WTC11 (cell line): ENCODE data around the gene DTNB. TPM values are rescaled to one million over a fixed set of nuclear protein-coding genes. Genes with fewer than 3 reads are reported as not detected.

Experiments used
- ATAC-seq: fragments of 200-7000 bp; cut with Tn5 transposase; 2 replicates; pipeline ENCODE4 v1.10.0; 2021; ENCODE audit warnings: mild to moderate bottlenecking, moderate library complexity
- CTCF ChIA-PET: fragments of 300-600 bp; sonication (Branson Sonifier 250); formaldehyde crosslinking; loops from one replicate; lab custom pipeline; 2021; ENCODE audit warnings: antibody characterized with exemption; lab: Charles Lee
- POLR2A ChIA-PET: fragments of 350-600 bp; sonication (Branson Sonifier 250); formaldehyde crosslinking; loops from one replicate; lab custom pipeline; 2021; ENCODE audit warnings: antibody characterized with exemption; lab: Charles Lee
- DNase-seq: peaks from one replicate; pipeline ENCODE4 v3.0.0; 2021; ENCODE audit warnings: low spot score
- H3K27ac Mint-ChIP-seq: 2 replicates; pipeline ENCODE4 v1.8.0; 2021; ENCODE audit warnings: mixed read lengths
- H3K27me3 Mint-ChIP-seq: 2 replicates; pipeline ENCODE4 v1.8.0; 2021; ENCODE audit warnings: low read depth, mild to moderate bottlenecking, moderate library complexity, mixed read lengths
- H3K36me3 Mint-ChIP-seq: 2 replicates; pipeline ENCODE4 v1.8.0; 2021; ENCODE audit warnings: mixed read lengths
- H3K4me1 Mint-ChIP-seq: 2 replicates; pipeline ENCODE4 v1.8.0; 2022; ENCODE audit warnings: mixed read lengths
- H3K4me3 Mint-ChIP-seq: 2 replicates; pipeline ENCODE4 v1.8.0; 2021; ENCODE audit warnings: mild to moderate bottlenecking, moderate library complexity, mixed read lengths
- H3K9me3 Mint-ChIP-seq: 2 replicates; pipeline ENCODE4 v1.8.0; 2021; ENCODE audit warnings: mixed read lengths
- HMGA2 ChIP-seq: fragments of 250-450 bp; sonication (Bioruptor Pico); IDR thresholded peaks from 2 replicates; pipeline ENCODE4 v1.4.0; 2021; ENCODE audit warnings: mild to moderate bottlenecking, moderate library complexity
- KAT7 ChIP-seq: sonication (generic); formaldehyde crosslinking; IDR thresholded peaks from 2 replicates; pipeline ENCODE4 v1.8.1; 2023; ENCODE audit warnings: missing genetic modification reagents, mild to moderate bottlenecking, borderline replicate concordance
- OVOL2 ChIP-seq: fragments of 250-450 bp; sonication (Bioruptor Pico); IDR thresholded peaks from 2 replicates; pipeline ENCODE4 v1.9.0; 2021; ENCODE audit warnings: mild to moderate bottlenecking, borderline replicate concordance
- RORB ChIP-seq: fragments of 250-450 bp; sonication (Bioruptor Pico); IDR thresholded peaks from 2 replicates; pipeline ENCODE4 v1.9.0; 2021; ENCODE audit warnings: mild to moderate bottlenecking
- TCF7 ChIP-seq: sonication (generic); formaldehyde crosslinking; IDR thresholded peaks from 2 replicates; pipeline ENCODE4 v1.8.0; 2022; ENCODE audit warnings: mild to moderate bottlenecking, low read depth, missing genetic modification reagents, moderate library complexity
- TEAD4 ChIP-seq: sonication (generic); formaldehyde crosslinking; IDR thresholded peaks from 2 replicates; pipeline ENCODE4 v1.8.0; 2022; ENCODE audit warnings: mild to moderate bottlenecking, missing genetic modification reagents
- ZBTB21 ChIP-seq: sonication (generic); formaldehyde crosslinking; IDR thresholded peaks from 2 replicates; pipeline ENCODE4 v1.8.1; 2023; ENCODE audit warnings: mild to moderate bottlenecking, missing genetic modification reagents, borderline replicate concordance
- ZNF121 ChIP-seq: sonication (generic); formaldehyde crosslinking; IDR thresholded peaks from 2 replicates; pipeline ENCODE4 v1.8.0; 2023; ENCODE audit warnings: missing genetic modification reagents
- ZNF263 ChIP-seq: sonication (generic); formaldehyde crosslinking; IDR thresholded peaks from 2 replicates; pipeline ENCODE4 v1.8.1; 2022; ENCODE audit warnings: low read depth, mild to moderate bottlenecking, moderate library complexity, missing genetic modification reagents
- ZNF317 ChIP-seq: sonication (generic); formaldehyde crosslinking; IDR thresholded peaks from 2 replicates; pipeline ENCODE4 v1.8.1; 2023; ENCODE audit warnings: low read depth, mild to moderate bottlenecking, moderate library complexity, missing genetic modification reagents, borderline replicate concordance
- total RNA-seq: library from RNA; stranded (reverse); gene quantifications from 3 replicates; pipeline ENCODE4 v1.2.3, GENCODE V29; 2021
- TF ChIP-seq, protein P1 (sequence below): fragments of 250-450 bp; sonication (Bioruptor Pico); IDR thresholded peaks from 2 replicates; pipeline ENCODE4 v1.9.0; 2021; ENCODE audit warnings: mild to moderate bottlenecking
- TF ChIP-seq, protein P2 (sequence below): sonication (generic); formaldehyde crosslinking; IDR thresholded peaks from 2 replicates; pipeline ENCODE4 v1.8.0; 2022; ENCODE audit warnings: mild to moderate bottlenecking, missing genetic modification reagents
- TF ChIP-seq, protein P3 (sequence below): fragments of 250-450 bp; sonication (Bioruptor Pico); IDR thresholded peaks from 2 replicates; pipeline ENCODE4 v1.9.0; 2021; ENCODE audit warnings: mild to moderate bottlenecking, borderline replicate concordance
- TF ChIP-seq, protein P4 (sequence below): sonication (generic); formaldehyde crosslinking; conservative IDR thresholded peaks from 2 replicates; pipeline ENCODE4 v1.8.1; 2022; ENCODE audit warnings: mild to moderate bottlenecking, missing genetic modification reagents
- TF ChIP-seq, protein P5 (sequence below): sonication (generic); formaldehyde crosslinking; IDR thresholded peaks from 2 replicates; pipeline ENCODE4 v1.8.1; 2022; ENCODE audit warnings: missing genetic modification reagents, borderline replicate concordance

Gene DTNB
- total RNA-seq, 1 experiment from 2014 or later = 39.9 TPM

DNA sequence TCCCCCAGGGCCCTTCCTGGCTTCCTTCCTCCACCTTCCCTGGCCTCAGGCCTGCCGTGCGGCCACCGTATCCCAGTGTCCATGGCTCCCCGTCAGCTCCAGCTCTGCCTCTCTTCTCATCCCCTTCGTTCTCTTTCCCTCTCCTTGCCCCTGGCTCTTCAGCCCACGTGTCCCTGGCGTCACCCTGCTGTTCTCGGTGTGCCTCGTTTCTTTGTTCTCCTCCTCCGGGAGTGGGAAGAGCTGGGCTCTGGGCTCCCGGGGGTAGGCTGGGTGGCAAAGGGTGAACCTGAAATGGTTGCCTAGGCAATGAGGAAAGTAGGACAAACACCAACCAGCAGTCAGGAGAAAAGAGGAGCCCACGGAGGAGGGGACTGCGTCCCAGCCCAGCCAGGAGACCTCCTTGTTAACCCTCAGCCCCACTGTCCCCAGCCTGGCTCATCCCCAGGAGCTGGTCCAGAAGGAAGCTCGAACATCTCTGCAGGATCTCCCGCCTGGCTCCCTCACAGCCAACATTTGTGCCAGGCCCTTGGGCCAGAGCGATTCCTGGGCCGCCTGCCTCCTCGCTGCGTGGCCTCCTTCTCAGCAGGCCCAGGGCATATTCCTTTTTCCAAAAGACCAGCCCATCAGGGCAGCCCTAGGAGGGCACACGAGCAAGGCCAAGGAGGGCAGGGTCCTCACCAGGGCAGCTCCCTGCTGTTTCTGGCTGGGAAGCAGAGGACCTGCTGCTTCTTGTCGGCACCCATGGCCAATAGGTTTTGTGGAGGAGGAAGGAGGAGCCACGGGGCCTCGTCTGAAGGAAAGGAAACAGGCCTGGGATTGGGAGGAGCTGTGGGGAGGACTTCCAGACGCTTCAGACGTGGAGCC is 300.7 kb downstream of the DTNB start:
- ATAC-seq (no peak), DNase-seq (no peak)
- no peaks in the 10 kb centered on the region for H3K9me3 Mint-ChIP-seq
- H3K36me3 Mint-ChIP-seq = peaks cover 5% of the 10 kb centered on the region; the same call in 1 of the 2 replicates
- H3K27ac Mint-ChIP-seq = peak overlapping the region; percentile 60; the same call in 1 of the 2 replicates
- H3K27me3 Mint-ChIP-seq = peaks cover 32% of the 10 kb centered on the region
- ChIA-PET POLR2A (no interaction called here), CTCF (interaction anchor here (0.9 to 4.7 kb wide), 2 partner anchors 10 to 63 kb away, joined by 3 to 54 read pairs; no protein-coding TSS in a partner anchor)
- TF ChIP-seq HMGA2 (CRISPR knock-in tag) (no peak), RORB (CRISPR knock-in tag) (no peak), ZNF263 (CRISPR knock-in tag) (peak; percentile 65; the same call in 1 of the 2 replicates), KAT7 (CRISPR knock-in tag) (no peak), ZNF121 (CRISPR knock-in tag) (no peak), TEAD4 (CRISPR knock-in tag) (no peak), ZNF317 (CRISPR knock-in tag) (no peak)
- TF ChIP-seq, protein P1, sequence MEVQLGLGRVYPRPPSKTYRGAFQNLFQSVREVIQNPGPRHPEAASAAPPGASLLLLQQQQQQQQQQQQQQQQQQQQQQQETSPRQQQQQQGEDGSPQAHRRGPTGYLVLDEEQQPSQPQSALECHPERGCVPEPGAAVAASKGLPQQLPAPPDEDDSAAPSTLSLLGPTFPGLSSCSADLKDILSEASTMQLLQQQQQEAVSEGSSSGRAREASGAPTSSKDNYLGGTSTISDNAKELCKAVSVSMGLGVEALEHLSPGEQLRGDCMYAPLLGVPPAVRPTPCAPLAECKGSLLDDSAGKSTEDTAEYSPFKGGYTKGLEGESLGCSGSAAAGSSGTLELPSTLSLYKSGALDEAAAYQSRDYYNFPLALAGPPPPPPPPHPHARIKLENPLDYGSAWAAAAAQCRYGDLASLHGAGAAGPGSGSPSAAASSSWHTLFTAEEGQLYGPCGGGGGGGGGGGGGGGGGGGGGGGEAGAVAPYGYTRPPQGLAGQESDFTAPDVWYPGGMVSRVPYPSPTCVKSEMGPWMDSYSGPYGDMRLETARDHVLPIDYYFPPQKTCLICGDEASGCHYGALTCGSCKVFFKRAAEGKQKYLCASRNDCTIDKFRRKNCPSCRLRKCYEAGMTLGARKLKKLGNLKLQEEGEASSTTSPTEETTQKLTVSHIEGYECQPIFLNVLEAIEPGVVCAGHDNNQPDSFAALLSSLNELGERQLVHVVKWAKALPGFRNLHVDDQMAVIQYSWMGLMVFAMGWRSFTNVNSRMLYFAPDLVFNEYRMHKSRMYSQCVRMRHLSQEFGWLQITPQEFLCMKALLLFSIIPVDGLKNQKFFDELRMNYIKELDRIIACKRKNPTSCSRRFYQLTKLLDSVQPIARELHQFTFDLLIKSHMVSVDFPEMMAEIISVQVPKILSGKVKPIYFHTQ (CRISPR knock-in tag) = no peak
- TF ChIP-seq, protein P2, sequence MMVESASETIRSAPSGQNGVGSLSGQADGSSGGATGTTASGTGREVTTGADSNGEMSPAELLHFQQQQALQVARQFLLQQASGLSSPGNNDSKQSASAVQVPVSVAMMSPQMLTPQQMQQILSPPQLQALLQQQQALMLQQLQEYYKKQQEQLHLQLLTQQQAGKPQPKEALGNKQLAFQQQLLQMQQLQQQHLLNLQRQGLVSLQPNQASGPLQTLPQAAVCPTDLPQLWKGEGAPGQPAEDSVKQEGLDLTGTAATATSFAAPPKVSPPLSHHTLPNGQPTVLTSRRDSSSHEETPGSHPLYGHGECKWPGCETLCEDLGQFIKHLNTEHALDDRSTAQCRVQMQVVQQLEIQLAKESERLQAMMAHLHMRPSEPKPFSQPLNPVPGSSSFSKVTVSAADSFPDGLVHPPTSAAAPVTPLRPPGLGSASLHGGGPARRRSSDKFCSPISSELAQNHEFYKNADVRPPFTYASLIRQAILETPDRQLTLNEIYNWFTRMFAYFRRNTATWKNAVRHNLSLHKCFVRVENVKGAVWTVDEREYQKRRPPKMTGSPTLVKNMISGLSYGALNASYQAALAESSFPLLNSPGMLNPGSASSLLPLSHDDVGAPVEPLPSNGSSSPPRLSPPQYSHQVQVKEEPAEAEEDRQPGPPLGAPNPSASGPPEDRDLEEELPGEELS = no peak
- H3K4me1 Mint-ChIP-seq = peaks cover 30% of the 10 kb centered on the region
- no peak overlapping the region for H3K4me3 Mint-ChIP-seq

DNA sequence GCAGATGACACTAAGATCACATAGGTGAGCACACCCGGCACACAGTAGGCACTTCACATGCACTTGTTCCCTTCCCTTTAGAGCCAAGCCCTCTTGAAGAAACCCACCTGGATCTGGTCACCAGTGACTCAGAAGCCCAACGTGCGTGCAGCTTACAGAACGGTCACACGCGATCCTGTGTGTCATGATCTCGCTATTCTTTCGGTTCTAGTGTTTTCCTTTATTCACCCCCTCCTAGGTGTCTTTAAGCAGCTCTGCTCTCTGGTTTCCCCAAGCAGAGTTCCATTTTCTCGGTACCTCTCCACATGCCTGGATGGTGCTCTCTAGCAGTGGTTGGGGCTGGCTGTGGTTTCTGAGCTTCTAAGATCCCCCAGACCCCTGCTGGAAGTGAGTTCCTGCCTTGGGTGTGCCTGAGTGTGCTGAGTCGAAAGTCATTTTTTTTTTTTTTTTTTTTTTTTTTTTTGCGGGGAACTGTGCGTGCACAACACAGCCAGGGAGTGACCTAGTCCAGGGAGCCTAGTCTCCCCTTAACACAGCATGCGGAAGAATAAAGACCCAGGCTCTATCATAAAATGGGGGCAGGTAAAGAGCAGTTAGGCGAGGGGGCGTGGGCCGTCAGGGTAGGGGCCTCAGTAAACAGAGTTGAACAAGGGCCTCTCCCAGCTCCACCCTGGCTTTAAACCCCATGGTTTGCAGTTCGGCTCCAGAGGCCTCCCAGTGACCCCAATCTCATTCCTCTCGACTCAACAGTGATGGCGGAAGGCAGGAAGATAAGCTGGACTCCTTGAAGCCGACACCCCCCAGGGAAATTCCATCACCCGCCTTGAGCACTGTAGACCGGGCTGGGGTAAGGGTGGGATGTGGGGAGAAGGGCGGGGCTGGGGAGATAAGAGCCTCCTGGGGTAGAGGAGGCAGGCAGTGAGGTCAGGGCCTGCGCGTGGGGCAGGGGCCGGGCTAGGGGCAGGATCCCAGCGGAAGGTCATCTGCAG is 301.8 kb downstream of the DTNB start:
- TF ChIP-seq, protein P3, sequence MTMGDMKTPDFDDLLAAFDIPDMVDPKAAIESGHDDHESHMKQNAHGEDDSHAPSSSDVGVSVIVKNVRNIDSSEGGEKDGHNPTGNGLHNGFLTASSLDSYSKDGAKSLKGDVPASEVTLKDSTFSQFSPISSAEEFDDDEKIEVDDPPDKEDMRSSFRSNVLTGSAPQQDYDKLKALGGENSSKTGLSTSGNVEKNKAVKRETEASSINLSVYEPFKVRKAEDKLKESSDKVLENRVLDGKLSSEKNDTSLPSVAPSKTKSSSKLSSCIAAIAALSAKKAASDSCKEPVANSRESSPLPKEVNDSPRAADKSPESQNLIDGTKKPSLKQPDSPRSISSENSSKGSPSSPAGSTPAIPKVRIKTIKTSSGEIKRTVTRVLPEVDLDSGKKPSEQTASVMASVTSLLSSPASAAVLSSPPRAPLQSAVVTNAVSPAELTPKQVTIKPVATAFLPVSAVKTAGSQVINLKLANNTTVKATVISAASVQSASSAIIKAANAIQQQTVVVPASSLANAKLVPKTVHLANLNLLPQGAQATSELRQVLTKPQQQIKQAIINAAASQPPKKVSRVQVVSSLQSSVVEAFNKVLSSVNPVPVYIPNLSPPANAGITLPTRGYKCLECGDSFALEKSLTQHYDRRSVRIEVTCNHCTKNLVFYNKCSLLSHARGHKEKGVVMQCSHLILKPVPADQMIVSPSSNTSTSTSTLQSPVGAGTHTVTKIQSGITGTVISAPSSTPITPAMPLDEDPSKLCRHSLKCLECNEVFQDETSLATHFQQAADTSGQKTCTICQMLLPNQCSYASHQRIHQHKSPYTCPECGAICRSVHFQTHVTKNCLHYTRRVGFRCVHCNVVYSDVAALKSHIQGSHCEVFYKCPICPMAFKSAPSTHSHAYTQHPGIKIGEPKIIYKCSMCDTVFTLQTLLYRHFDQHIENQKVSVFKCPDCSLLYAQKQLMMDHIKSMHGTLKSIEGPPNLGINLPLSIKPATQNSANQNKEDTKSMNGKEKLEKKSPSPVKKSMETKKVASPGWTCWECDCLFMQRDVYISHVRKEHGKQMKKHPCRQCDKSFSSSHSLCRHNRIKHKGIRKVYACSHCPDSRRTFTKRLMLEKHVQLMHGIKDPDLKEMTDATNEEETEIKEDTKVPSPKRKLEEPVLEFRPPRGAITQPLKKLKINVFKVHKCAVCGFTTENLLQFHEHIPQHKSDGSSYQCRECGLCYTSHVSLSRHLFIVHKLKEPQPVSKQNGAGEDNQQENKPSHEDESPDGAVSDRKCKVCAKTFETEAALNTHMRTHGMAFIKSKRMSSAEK (CRISPR knock-in tag) = no peak
- TF ChIP-seq ZBTB21 (CRISPR knock-in tag) (no peak), TCF7 (CRISPR knock-in tag) (no peak), OVOL2 (CRISPR knock-in tag) (no peak)
- TF ChIP-seq, protein P4, sequence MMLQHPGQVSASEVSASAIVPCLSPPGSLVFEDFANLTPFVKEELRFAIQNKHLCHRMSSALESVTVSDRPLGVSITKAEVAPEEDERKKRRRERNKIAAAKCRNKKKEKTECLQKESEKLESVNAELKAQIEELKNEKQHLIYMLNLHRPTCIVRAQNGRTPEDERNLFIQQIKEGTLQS (CRISPR knock-in tag) = no peak
- TF ChIP-seq, protein P5, sequence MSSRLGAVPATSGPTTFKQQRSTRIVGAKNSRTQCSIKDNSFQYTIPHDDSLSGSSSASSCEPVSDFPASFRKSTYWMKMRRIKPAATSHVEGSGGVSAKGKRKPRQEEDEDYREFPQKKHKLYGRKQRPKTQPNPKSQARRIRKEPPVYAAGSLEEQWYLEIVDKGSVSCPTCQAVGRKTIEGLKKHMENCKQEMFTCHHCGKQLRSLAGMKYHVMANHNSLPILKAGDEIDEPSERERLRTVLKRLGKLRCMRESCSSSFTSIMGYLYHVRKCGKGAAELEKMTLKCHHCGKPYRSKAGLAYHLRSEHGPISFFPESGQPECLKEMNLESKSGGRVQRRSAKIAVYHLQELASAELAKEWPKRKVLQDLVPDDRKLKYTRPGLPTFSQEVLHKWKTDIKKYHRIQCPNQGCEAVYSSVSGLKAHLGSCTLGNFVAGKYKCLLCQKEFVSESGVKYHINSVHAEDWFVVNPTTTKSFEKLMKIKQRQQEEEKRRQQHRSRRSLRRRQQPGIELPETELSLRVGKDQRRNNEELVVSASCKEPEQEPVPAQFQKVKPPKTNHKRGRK = no peak
- Mint-ChIP-seq H3K4me1 (peaks cover 22% of the 10 kb centered on the region), H3K9me3 (no peaks in the 10 kb centered on the region), H3K27ac (no peak overlapping the region), H3K36me3 (peaks cover 2% of the 10 kb centered on the region; the same call in 1 of the 2 replicates), H3K27me3 (peaks cover 34% of the 10 kb centered on the region), H3K4me3 (no peak overlapping the region)
- ChIA-PET CTCF (interaction anchor here (0.9 to 4.7 kb wide), 2 partner anchors 9 to 62 kb away, joined by 3 to 54 read pairs; no protein-coding TSS in a partner anchor), POLR2A (interaction anchor here (0.6 to 1.0 kb wide), 2 partner anchors 10 to 305 kb away, joined by 3 read pairs; no protein-coding TSS in a partner anchor)
- DNase-seq (peak; percentile 2), ATAC-seq (no peak)
